OCI-LY7 (cell line): Measurements from ENCODE around the gene POLD2. TPM values are rescaled to one million over a fixed set of nuclear protein-coding genes. Genes with fewer than 3 reads are reported as not detected.

Experiments used
- BruUV-seq: library from RNA; stranded (reverse); fragments of 400-500 nt; replicated peaks from 2 replicates; lab custom pipeline; 2021; lab: Mats Ljungman, UMichigan
- CTCF ChIA-PET: fragments of 300-600 bp; sonication (Branson Sonifier 250); formaldehyde crosslinking; loops from one replicate; lab custom pipeline; 2022; ENCODE audit warnings: antibody characterized with exemption; ENCODE audit not compliant: unreplicated experiment; lab: Charles Lee
- POLR2A ChIA-PET: fragments of 300-600 bp; sonication (Branson Sonifier 250); formaldehyde crosslinking; loops from one replicate; lab custom pipeline; 2022; ENCODE audit warnings: antibody characterized with exemption; lab: Charles Lee
- DNase-seq: peaks from one replicate; pipeline ENCODE4 v3.0.0-alpha.2; 2015; ENCODE audit warnings: low spot score
- H2AFZ ChIP-seq: fragments of 200-600 bp; sonication (generic), shearing (Covaris generic); 2 replicates; pipeline ENCODE4 v1.6.1; 2014; ENCODE audit warnings: mild to moderate bottlenecking, antibody characterized with exemption, low read length, moderate library complexity
- H3K27ac ChIP-seq: fragments of 200-600 bp; sonication (generic); 2 replicates; pipeline ENCODE4 v1.5.1; 2014; ENCODE audit warnings: mixed run types, low read depth, mild to moderate bottlenecking, moderate library complexity, low read length, inconsistent platforms; ENCODE audit not compliant: poor library complexity, severe bottlenecking
- H3K36me3 ChIP-seq: fragments of 200-600 bp; sonication (generic); 2 replicates; pipeline ENCODE4 v1.6.1; 2014; ENCODE audit warnings: mild to moderate bottlenecking, antibody characterized with exemption, low read length, moderate library complexity, mixed read lengths; ENCODE audit not compliant: insufficient read depth
- H3K4me1 ChIP-seq: fragments of 200-600 bp; sonication (generic); 2 replicates; pipeline ENCODE4 v1.5.1; 2014; ENCODE audit warnings: mild to moderate bottlenecking, low read length; ENCODE audit not compliant: insufficient read depth, poor library complexity, severe bottlenecking
- H3K4me2 ChIP-seq: fragments of 200-600 bp; sonication (generic); 2 replicates; pipeline ENCODE4 v1.6.1; 2014; ENCODE audit warnings: mild to moderate bottlenecking, low read length
- H3K4me3 ChIP-seq: fragments of 200-600 bp; sonication (generic); 2 replicates; pipeline ENCODE4 v1.5.1; 2014; ENCODE audit warnings: mild to moderate bottlenecking, low read depth, low read length; ENCODE audit not compliant: poor library complexity, severe bottlenecking
- H3K79me2 ChIP-seq: fragments of 200-600 bp; sonication (generic); 2 replicates; pipeline ENCODE4 v1.6.1; 2016; ENCODE audit warnings: low read depth, mild to moderate bottlenecking, low read length, moderate library complexity, mixed read lengths; ENCODE audit not compliant: insufficient read depth
- H3K9me2 ChIP-seq: fragments of 200-600 bp; sonication (generic); 2 replicates; pipeline ENCODE4 v1.6.1; 2016; ENCODE audit warnings: mild to moderate bottlenecking, low read length, mixed read lengths; ENCODE audit not compliant: insufficient read depth
- H3K9me3 ChIP-seq: fragments of 200-600 bp; sonication (generic); 2 replicates; pipeline ENCODE4 v1.6.1; 2014; ENCODE audit warnings: mild to moderate bottlenecking, mixed run types, low read length, mixed read lengths
- H4K20me1 ChIP-seq: fragments of 200-600 bp; sonication (generic); 2 replicates; pipeline ENCODE4 v1.6.1; 2014; ENCODE audit warnings: mild to moderate bottlenecking, antibody characterized with exemption, low read length, moderate library complexity, mixed read lengths; ENCODE audit not compliant: insufficient read depth
- CTCF ChIP-seq: fragments of 200-600 bp; sonication (generic); conservative IDR thresholded peaks from 2 replicates; pipeline ENCODE4 v1.5.1; 2014; ENCODE audit warnings: mild to moderate bottlenecking, antibody characterized with exemption, low read length, moderate library complexity, mixed read lengths
- EZH2phosphoT487 ChIP-seq: fragments of 200-600 bp; sonication (generic); IDR thresholded peaks from 2 replicates; pipeline ENCODE4 v1.6.1; 2018; ENCODE audit warnings: low read depth, borderline replicate concordance, mild to moderate bottlenecking, mixed run types, antibody characterized with exemption, low read length, moderate library complexity, mixed read lengths
- intact Hi-C: fragments of 100-400 bp; cut with micrococcal nuclease; formaldehyde crosslinking; loops from one replicate; pipeline ENCODE4 v1.10.0; 2022; ENCODE audit not compliant: unreplicated experiment
- total RNA-seq, 2 experiments: library from RNA; depleted of rRNA in 1 of 2; stranded (reverse); fragments of >200 nt in 1 of 2; shearing (Covaris generic) in 1 of 2; gene quantifications; 2 replicates each; pipeline ENCODE4 v1.2.3, GENCODE V29; 2014 to 2022

Gene POLD2
- total RNA-seq, 2 experiments from 2014 or later: 230 to 261 TPM

GRCh38 chr7:44104860-44105771 lies 18.2 kb downstream of the POLD2 start:
- H3K9me2 ChIP-seq: no peaks in the 10 kb centered on the region
- no peaks in the 10 kb centered on the region for H3K79me2 ChIP-seq
- no peaks in the 10 kb centered on the region for H3K9me3 ChIP-seq
- peaks cover 59% of the 10 kb centered on the region for H3K4me1 ChIP-seq
- H3K27ac ChIP-seq: peak overlapping the region; percentile 46
- CTCF ChIA-PET: no interaction called here
- peak overlapping the region; percentile 68 for H3K4me2 ChIP-seq
- POLR2A ChIA-PET: interaction anchor here (0.7 to 1.5 kb wide), 2 partner anchors 10 to 18 kb away, joined by 3 to 5 read pairs; partner anchors contain the start of gene POLD2
- no peak for DNase-seq
- H2AFZ ChIP-seq: no peak overlapping the region; the same call in 1 of the 2 replicates
- H4K20me1 ChIP-seq: no peaks in the 10 kb centered on the region
- H3K36me3 ChIP-seq: 0 out of 2 replicates have a peak, but pooled peaks cover 2% of the 10 kb centered on the region
- H3K4me3 ChIP-seq: peak overlapping the region; percentile 70
- BruUV-seq: no TSS peak
- TF ChIP-seq CTCF (0 out of 2 replicates have a peak, but pooled peaks have one; percentile 4), EZH2phosphoT487 (no peak)
- intact Hi-C loops: no loop called here

- H3K4me1 ChIP-seq: peaks cover 68% of the 10 kb centered on the region
- H4K20me1 ChIP-seq: no peaks in the 10 kb centered on the region
- H3K36me3 ChIP-seq: no peaks in the 10 kb centered on the region
- CTCF ChIA-PET: no interaction called here
- peak within 1 kb of the TSS; percentile 98 for H3K27ac ChIP-seq
- TF ChIP-seq CTCF (peak; percentile 49; the same call in 1 of the 2 replicates), EZH2phosphoT487 (no peak)
- DNase-seq: peak; percentile 68
- H2AFZ ChIP-seq: peak within 1 kb of the TSS; percentile 14; the same call in 1 of the 2 replicates
- no peaks in the 10 kb centered on the region for H3K79me2 ChIP-seq
- POLR2A ChIA-PET: no interaction called here
- BruUV-seq: no TSS peak
- H3K4me3 ChIP-seq: peak within 1 kb of the TSS; percentile 70
- H3K9me3 ChIP-seq: no peaks in the 10 kb centered on the region
- H3K9me2 ChIP-seq: no peaks in the 10 kb centered on the region
- intact Hi-C loops: no loop called here
- H3K4me2 ChIP-seq: peak within 1 kb of the TSS; percentile 71
Measured at GRCh38 chr7:44103923-44104859, 19.2 kb downstream of the POLD2 start, which contains the start of gene AEBP1. Gene AEBP1 (plus strand): TSS chr7:44104345. CDS start chr7:44104666, 321 bp downstream.
